Stimulated activated CD4-positive, alpha-beta T cell treated with anti-CD3 and anti-CD28 coated beads, Interleukin-1b, Interleukin-23, amount 100 ng/mL, for 24 hours (primary cell): ENCODE data around the gene DOCK10.

Source experiments
- DNase-seq, 4 experiments: peaks; one replicate each; pipeline ENCODE4 v3.0.0-alpha.2; 2020; ENCODE audit warnings: low read depth in 4 of 4, low spot score in 1 of 4

Gene DOCK10

DNA sequence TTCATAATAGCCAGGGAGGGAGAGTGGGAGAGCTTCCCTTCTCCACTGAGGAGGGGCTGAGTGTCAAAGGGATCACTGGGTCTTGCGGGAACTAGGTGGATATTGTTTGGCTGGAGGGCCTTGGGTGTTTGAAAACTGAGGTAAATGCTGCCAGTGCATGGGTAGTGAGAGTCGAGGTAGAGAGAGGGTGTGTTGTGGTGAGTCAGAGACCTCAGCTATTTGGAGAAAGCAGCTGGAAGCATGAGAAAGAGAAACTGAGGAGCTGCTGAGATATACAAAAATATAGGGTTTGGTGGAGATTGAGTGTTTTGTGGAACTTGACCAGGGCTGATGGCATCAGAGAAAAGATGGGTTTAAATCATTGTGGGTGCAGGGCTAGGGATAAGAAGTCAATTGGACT is 199.1 kb downstream of the DOCK10 start:
- DNase-seq: no peak

GRCh38 chr2:224841910-224842309 is 200.4 kb downstream of the DOCK10 start:
- DNase-seq: no peak

DNA sequence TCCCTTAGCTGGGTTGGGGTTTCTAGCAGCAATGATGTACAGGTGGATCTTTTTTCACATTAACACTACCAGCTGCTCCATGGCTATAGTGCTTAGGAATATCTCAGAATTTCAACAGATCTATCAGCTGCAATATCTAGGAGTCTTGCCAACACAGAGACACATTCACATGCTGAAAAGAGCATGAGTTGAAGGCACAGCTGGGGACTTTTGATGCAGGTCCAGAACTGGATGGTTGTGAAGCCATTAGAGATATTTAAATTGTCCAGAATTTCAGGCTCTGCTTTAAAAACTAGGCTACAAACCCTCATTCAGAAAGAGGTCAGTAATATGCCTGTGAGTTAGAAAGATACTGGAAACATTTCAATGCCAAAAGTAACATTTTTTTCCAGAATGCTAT is 203.9 kb downstream of the DOCK10 start:
- DNase-seq: no peak

DNA sequence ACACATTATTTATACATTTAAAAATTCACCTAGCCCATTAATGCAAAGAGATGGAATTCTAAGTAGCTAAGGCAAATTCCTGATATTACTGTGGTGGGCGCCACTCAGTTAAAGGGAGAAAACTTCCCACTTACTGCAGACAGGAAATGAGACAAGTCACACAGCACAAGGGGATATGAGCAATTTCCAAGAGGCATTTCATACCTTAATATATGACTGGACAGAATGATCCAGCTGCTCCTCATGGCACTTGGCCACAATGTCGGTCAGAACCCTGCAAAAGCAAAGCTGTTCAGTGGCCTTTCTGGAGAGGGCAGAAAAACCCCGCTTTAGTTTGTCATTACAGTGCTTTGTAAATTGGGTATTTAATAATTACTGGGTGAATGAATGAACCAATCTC is 204.7 kb downstream of the DOCK10 start:
- DNase-seq: no peak

GRCh38 chr2:224837066-224837465 is 205.2 kb downstream of the DOCK10 start:
- DNase-seq: no peak

- DNase-seq: no peak
Measured at GRCh38 chr2:224836263-224836662, 206.0 kb downstream of the DOCK10 start.

DNA sequence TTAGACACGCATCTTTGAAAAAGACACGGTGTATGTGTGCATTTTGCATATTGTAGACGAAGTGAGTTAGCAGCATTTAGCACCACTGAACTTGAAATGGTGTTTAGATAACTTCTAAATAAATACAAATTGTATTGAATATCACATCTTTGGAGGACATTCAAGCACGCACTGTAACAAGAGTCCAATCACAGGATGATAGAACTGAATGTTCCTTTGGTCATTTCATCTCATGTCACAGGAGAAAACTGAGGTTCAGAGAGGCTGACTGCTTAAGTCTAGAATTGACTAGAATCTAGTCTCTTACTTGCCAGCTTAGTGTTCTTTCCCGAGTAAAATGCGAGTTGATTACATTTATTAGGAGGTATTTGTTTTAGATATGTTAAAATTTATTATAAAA is 206.9 kb downstream of the DOCK10 start:
- DNase-seq: no peak

GRCh38 chr2:224833986-224834385 is 208.3 kb downstream of the DOCK10 start:
- no peak for DNase-seq

GRCh38 chr2:224832207-224832606 is 210.1 kb downstream of the DOCK10 start:
- DNase-seq: no peak

DNA sequence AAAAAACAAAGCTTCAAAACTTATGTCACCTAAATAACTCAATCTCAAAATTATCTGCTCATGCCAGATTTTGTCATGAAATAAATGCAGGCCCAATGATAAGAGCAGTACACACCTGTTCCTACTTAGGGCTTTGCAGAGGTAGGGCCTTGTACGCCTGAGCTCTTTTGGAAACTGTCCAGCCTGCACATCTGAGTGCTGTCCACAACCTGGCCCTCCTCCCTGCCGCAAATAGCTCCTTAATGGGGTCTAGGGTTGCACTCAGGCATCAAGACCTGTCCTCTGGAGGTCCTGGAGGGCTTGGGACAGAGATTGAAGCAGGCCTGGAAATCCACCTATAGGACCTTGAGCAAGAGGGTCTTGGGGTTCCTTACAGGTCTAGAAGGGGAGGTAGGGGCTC is 210.7 kb downstream of the DOCK10 start:
- no peak for DNase-seq

DNA sequence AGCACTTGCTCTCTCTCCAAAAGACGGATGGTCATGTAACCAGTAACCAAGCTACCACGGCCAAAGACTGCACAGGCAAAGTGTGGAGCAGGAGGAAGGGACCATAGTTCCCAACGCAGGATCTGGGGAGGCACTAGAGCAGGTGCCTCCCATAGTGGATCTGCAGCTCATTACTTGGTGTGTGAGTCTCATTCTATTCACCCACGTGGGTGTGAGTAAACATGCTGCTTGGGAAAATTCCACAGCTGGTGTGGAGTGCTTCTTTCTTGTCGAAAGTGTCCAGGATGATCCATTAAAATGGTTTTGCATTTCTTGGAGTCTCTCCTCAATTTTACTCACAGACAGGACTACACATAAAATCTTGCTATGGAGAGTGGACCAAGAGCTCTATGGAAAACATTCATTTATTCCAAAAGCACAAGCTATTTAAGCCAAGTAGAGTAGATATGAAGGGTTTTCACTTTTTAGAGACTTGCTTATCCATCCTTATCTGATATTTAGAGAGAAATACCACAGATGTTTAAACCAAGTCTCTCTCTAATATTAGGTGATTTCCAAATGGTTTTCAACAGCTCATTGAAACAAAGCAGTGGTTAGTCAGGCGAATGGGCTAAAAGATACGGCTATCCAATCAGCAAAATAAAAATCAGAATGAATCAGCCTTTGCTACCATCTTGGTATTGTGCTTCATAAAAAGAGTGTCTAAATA is 221.8 kb downstream of the DOCK10 start:
- DNase-seq: no peak

- no peak for DNase-seq
Measured at GRCh38 chr2:224819075-224819474, 223.2 kb downstream of the DOCK10 start.

- no peak for DNase-seq
Measured at GRCh38 chr2:224817676-224818075, 224.6 kb downstream of the DOCK10 start.

GRCh38 chr2:224816816-224817215 is 225.5 kb downstream of the DOCK10 start:
- DNase-seq: no peak

- no peak for DNase-seq
Measured at GRCh38 chr2:224813578-224813977, 228.7 kb downstream of the DOCK10 start.

- no peak for DNase-seq
Measured at GRCh38 chr2:224807153-224807964, 234.9 kb downstream of the DOCK10 start.

DNA sequence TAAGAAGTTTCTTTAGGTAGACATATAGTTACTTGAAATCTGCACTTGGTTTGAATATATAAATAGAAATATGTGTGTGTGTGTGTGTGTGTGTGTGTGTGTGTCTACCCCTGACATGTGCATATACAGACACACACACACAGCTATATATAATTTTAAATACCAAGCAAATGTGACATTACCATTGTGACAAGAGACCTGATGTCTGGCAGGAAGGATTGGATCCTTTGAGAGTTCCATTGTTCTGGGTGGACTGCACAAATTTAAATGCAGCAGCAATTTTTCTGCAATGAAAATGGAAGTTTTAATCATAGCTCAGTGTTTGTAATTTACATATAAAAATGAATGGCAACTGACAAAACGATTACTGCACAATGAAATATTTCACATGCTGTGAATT is 238.3 kb downstream of the DOCK10 start:
- no peak for DNase-seq

DNA sequence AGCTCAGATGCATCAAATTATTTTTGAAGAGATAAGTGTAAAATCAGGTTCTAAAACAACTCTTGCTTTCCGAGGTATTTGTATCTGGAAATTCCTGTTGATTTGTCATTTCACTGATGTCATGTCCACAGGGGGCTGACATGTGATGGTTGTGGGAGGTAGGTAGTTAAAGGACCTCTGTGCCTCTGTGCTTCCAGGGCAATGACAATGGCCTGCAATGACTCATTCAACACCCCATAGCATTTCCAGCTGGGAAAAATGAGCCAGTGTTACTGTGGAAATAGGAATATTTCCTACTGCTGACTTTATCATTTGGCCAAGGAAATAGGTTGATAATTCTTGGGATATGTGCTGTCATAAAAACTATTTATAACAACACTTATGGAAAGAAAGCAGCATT is 239.9 kb downstream of the DOCK10 start:
- DNase-seq: no peak

- DNase-seq: no peak
Measured at GRCh38 chr2:224801360-224801759, 240.9 kb downstream of the DOCK10 start.

GRCh38 chr2:224799691-224800090 is 242.6 kb downstream of the DOCK10 start:
- no peak for DNase-seq

GRCh38 chr2:224798180-224798579 is 244.1 kb downstream of the DOCK10 start:
- DNase-seq: no peak

GRCh38 chr2:224796695-224797305 is 245.5 kb downstream of the DOCK10 start:
- DNase-seq: no peak
